Measurements from ENCODE around the gene SFRP5.

The SFRP5 gene

GRCh38 chr10:97785231-97785630 is 13.4 kb upstream of the SFRP5 start:
- no peak for FAIRE-seq

GRCh38 chr10:97784200-97784810 is 12.5 kb upstream of the SFRP5 start:
- FAIRE-seq = no peak

- FAIRE-seq = no peak
Measured at GRCh38 chr10:97782455-97783228, 10.8 kb upstream of the SFRP5 start.

GRCh38 chr10:97781618-97782331 is 10.0 kb upstream of the SFRP5 start:
- no peak for FAIRE-seq

GRCh38 chr10:97780841-97781617 is 9.2 kb upstream of the SFRP5 start:
- FAIRE-seq = no peak

DNA sequence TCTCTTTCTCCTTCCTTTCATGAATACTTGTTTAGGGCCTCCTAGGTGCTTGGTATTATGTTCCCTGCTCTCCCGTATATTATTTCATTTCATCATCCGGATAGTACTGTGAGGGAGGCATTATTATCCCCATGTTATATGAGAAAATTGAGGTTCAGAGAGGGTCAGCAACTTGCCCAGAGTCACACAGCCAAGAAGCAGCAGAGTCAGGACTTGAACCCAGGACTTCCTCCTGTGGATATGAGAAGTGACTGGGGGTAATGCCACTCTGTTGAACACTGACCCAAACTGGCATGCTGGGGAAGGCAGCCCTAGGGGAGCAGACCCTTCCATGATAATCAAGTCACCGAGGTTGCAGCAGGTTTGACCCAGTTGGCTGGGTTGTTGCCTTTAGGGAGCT is 8.2 kb upstream of the SFRP5 start:
- no peak for FAIRE-seq

DNA sequence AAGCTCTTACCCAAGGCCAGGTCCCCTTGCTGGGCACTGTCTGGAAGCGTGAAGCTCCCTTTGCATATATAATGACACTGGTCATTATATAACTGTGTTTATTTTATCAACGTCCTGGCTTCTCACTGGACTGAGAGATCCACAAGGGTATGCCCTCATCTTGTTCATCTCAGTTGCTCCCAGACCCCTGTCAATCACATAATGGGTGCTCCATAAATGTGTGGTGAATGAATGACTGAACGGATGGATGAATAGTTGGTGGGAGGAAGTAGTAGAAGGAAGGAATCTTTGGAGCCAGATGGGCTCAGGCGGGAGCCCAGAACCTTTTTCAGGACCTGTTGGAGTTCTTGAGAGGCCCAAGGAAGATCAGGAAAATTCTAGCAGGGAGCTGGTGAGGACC is 7.7 kb upstream of the SFRP5 start:
- FAIRE-seq = no peak

DNA sequence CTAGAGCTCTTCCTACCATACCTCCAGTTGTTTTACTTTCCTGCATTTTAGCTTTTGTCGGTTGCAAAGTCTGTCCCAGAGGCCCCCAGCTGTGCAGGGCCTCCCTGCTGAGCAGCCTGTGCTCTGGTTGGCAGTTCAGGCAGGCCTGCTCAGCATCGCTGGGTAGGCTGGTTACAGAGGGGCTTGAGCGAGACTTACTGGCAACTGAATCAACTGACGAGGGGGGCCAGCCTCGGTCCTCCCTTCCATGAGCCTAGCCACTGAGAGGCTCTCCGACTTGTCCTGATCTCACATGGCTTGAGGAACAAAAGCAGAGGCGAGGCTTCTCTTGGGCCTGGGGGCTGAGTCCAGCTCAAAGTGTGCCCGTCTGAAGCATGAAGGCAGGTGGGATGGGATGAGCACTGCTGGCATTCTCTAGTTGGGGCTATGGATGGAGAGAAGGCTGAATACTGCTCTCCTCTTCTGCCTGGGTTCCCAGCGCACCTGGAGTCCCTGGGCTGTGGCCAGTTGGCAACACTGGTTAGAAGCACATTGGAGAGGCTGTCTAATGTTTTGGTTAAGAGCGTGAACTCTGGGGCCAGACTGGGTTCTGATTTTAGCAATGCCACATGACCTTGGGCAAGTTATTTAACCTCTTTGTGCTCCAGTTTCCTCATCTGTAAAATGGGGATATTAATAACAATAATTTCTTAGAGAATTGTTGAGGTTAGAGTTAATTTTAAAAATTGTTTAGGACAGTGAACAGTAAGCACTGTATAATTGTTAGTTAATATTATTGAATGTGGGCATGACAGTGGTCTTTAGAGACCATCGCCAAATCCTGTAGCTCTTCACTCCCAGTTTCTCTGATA is 6.9 kb upstream of the SFRP5 start:
- no peak for FAIRE-seq

DNA sequence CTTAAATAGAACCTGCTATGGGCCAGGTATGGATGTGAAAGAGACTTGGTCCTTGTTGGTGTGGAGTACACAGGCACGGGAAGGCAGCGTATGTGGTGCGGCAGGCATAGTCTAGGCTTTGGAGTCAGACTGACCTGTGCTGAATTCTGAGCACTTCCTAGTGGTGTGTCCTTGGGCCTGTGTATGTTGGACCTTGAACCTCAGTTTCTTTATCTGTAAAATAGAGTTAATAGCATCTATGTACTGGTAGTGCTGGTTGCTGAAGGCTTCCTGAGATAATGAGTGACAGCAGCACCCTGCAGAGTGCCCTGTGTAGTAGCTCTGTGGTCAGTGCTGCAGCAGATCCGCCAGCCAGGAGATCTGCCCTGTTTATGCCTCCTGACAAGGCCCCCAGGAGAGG is 5.3 kb upstream of the SFRP5 start:
- FAIRE-seq = no peak

DNA sequence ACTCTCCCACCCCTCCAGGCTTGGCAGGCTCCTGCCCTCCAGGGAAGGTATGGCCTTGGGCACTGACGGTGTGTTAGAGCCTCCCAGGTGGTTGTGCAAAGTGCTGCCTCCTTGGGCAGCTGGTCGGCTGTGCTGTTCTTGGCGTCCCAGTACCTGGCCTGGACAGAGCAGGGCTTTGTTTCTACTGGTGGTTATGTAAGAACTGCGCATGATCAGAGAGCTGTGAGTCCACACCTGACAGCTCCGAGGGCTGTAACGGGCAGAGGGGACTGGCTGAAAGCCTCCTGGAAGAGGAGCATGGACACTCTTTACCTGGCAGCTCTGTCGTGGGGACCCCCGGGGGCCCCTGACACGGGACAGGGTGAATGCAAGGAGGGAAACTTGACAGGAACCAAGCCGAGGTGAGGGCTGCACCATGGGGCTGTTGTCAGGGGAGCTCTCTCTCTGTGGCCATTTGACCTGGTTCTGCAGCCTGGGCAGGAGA is 3.1 kb upstream of the SFRP5 start:
- FAIRE-seq = no peak

GRCh38 chr10:97773096-97773495 is 1.3 kb upstream of the SFRP5 start:
- no peak for FAIRE-seq

GRCh38 chr10:97771055-97771891 is 526 bp downstream of the SFRP5 start:
- no peak for FAIRE-seq

DNA sequence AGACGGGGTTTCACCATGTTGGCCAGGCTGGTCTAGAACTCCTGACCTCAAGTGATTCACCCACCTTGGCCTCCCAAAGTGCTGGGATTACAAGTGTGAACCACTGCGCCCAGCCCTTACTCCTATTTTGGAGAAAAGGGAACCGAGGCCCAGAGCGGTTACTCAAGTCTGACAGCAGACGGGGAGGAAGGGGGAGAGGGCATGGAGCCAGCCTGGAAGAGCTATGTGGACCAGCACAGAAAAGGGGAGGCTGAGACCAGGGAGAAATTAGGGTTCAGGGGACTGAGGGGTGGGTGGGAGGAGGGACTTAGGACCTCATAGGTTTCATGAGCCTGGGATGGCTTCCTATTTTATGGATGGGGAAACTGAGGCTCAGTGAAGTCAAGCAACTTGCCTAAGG is 1.5 kb downstream of the SFRP5 start:
- FAIRE-seq = no peak

DNA sequence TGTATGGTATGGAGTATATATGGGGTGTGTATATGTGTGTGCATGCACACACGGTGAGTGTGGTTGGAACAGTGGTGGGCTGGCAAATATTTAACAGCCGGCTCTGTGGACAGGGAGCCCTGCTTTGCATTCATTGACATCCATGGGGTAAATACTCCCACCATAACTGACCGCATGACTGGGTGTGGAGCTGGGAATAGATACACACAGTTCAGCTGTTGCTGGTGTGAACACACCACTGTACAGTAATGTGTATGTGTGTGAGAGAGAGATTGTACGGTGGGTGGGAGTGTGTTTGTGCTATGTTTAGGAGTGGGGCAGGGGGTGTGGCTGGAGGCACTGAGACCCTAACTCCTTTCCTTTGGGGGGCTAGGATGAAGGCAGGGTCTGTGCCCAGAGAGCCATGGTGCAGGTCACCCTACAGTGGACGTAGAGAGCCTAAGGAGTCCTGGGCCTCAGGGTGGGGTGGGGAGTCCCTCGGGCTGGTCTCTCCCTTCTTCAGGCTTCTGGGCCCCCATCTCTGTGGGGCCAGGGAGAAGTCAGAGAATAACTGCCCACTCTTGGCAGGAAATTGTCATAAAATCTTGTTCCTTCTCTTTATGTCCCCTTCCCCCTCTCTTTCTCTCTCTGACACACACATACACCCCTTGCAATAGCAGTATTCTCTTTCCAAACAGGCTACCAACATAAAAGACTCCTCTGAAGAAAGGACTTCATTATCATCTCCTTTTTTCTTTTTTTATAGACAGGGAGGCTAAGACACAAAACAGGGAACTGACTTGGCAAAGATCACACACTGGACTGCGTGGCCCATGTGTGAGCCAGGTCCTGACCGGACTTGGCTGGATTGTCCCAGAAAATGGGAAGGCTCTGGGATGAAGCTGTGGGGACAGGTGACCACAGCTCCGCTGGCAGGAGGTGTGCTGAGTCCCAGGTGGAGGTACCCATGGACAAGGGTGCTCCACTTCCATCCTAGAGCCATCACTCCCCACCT is 3.2 kb downstream of the SFRP5 start:
- FAIRE-seq = no peak

GRCh38 chr10:97766996-97767924 is 4.5 kb downstream of the SFRP5 start:
- no peak for FAIRE-seq

DNA sequence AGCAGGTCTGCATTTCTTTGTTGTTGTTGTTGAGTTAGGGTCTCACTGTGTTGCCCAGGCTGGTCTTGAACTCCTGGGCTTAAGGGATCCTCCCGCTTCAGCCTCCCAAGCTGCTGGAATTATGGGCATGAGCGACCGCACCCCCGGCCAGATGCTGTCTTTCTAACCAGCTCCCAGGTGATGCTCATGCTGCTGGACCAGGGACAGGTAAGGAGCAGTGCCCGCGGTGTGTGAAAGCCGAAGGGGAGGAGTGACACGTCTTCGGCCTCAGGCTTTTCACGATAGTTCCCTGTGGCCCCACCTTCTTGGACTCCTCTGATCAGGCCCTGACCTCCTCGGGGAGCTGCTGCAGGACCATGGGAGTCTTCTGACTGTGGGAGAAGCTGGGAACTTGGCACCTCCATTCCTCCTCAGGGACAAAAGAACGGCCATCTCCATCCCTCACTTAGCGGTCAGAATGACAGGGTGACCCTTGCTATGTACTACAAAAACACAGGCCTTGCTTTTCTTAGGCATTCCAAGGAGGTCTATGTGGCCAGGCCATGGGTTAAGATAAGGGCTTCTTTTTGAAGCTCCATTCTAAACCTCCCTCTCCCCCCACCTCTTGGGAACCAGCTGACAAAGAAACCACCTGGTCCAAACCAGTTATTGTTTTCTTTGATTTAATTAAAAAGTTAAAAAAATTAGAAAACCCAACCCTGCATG is 5.5 kb downstream of the SFRP5 start:
- FAIRE-seq = no peak

- FAIRE-seq = no peak
Measured at GRCh38 chr10:97765201-97765600, 6.6 kb downstream of the SFRP5 start.

DNA sequence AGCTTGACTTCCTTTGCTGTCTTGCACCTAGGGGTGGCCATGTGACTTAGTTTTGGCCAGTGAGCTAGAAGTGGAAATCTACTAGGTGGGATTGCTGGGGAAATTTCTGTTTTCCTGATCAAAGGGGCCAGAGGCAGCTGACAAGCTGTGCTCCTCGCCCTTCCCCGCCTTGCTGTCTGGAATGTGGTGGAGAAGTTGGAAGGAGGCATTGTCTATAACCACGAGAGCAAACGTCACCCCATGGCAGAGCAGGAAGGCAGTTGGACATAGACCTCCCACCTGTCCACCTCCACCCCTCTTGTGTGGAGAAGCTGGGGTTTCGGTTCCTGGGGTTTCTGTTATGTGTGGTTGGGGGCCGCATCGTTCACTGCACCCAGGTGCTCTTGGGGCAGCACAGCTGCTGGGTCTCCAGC is 7.3 kb downstream of the SFRP5 start:
- no peak for FAIRE-seq

All from endometrium (tissue), 2 donors.